Upper lobe of left lung (tissue), 6 donors: ENCODE data around the gene NPSR1. TPM values are rescaled to one million over a fixed set of nuclear protein-coding genes. Genes with fewer than 3 reads are reported as not detected.

ENCODE experiments used
- ATAC-seq, 2 donors: fragments of 200-7000 bp; cut with Tn5 transposase; one replicate each; pipeline ENCODE4 v1.9.1; 2022; ENCODE audit warnings: mild to moderate bottlenecking in 2 of 2, moderate library complexity in 2 of 2; ENCODE audit not compliant: low FRiP score in 2 of 2
- DNase-seq, 2 donors: peaks; one replicate each; pipeline ENCODE4 v3.0.0-alpha.2; 2019 to 2020
- H3K27ac ChIP-seq, 4 donors: fragments of 200-600 bp; sonication (generic); one replicate each; pipeline ENCODE4 v1.5.1; 2016 to 2019
- H3K27me3 ChIP-seq, 4 donors: fragments of 200-600 bp; sonication (generic); one replicate each; pipeline ENCODE4 v1.5.1; 2017 to 2019
- H3K36me3 ChIP-seq, 4 donors: fragments of 200-600 bp; sonication (generic); one replicate each; pipeline ENCODE4 v1.5.1; 2016 to 2019
- H3K4me1 ChIP-seq, 4 donors: fragments of 200-600 bp; sonication (generic); one replicate each; pipeline ENCODE4 v1.5.1; 2018 to 2019
- H3K4me3 ChIP-seq, 4 donors: fragments of 200-600 bp; sonication (generic); one replicate each; pipeline ENCODE4 v1.5.1; 2017 to 2019; ENCODE audit warnings: mild to moderate bottlenecking in 2 of 4, moderate library complexity in 1 of 4
- H3K9me3 ChIP-seq, 4 donors: fragments of 200-600 bp; sonication (generic); one replicate each; pipeline ENCODE4 v1.5.1; 2018 to 2019
- EP300 ChIP-seq, 4 donors: sonication (generic); formaldehyde crosslinking; IDR thresholded peaks; one replicate each; pipeline ENCODE4 v1.5.1; 2017; ENCODE audit warnings: antibody characterized with exemption in 4 of 4, control low read depth in 2 of 4
- POLR2A ChIP-seq, 4 donors: fragments of 450-650 bp; IDR thresholded peaks; one replicate each; pipeline ENCODE4 v1.5.1; 2016 to 2017; ENCODE audit warnings: antibody characterized with exemption in 4 of 4, mild to moderate bottlenecking in 2 of 4
- POLR2AphosphoS5 ChIP-seq, 2 donors: sonication (generic); formaldehyde crosslinking; IDR thresholded peaks; one replicate each; pipeline ENCODE4 v1.5.1; 2017; ENCODE audit warnings: antibody characterized with exemption in 2 of 2
- WGBS, 2 donors: methylation state at CpG; one replicate each; pipeline ENCODE4 v1.1.5; 2017 to 2018; 5-methylcytosine and 5-hydroxymethylcytosine counted together
- small RNA-seq, 4 donors: library from RNA; depleted of rRNA; stranded (forward); fragments of <200 nt; gene quantifications; one replicate each; pipeline ENCODE3, GENCODE V24; 2016
- total RNA-seq, 6 donors: library from RNA; depleted of rRNA in 4 of 6; stranded (reverse); fragments of >200 nt in 4 of 6; gene quantifications; one replicate each; pipeline versions ENCODE4 v1.1.0 to v1.2.1, GENCODE V29; 2016 to 2021
- TF ChIP-seq, protein P1 (sequence below), 6 experiments: fragments of 450-650 bp in 4 of 6; fragments of 200-600 bp in 2 of 6; sonication (generic) in 2 of 6; IDR thresholded peaks; one replicate each; pipeline ENCODE4 v1.5.1; 2016 to 2019; ENCODE audit warnings: antibody characterized with exemption in 6 of 6
- donor health status: DM: no; HTN: no; CAD: no; lungs with moderate emphysema.
- donor health status: DM: no; HTN: yes; CAD: no; lungs with severe emphysema.

Gene NPSR1
- total RNA-seq, 6 donors from 2014 or later, result not detected

GRCh38 chr7:34886856-34887255 is 228.8 kb downstream of the NPSR1 start:
- Histone ChIP-seq H3K4me1 (no peaks in the 10 kb centered on the region), H3K36me3 (no peaks in the 10 kb centered on the region), H3K4me3 (no peak overlapping the region), H3K9me3 (peaks cover 6 to 15% (median 10%) of the 10 kb centered on the region in 4 donors), H3K27me3 (no peaks in the 10 kb centered on the region), H3K27ac (no peak overlapping the region)
- DNase-seq (no peak), ATAC-seq (no peak)
- TF ChIP-seq POLR2A (IDR thresholded peaks at IDR 0.05), result no peak
- TF ChIP-seq EP300 (IDR thresholded peaks at IDR 0.05), result no peak
- TF ChIP-seq, protein P1, sequence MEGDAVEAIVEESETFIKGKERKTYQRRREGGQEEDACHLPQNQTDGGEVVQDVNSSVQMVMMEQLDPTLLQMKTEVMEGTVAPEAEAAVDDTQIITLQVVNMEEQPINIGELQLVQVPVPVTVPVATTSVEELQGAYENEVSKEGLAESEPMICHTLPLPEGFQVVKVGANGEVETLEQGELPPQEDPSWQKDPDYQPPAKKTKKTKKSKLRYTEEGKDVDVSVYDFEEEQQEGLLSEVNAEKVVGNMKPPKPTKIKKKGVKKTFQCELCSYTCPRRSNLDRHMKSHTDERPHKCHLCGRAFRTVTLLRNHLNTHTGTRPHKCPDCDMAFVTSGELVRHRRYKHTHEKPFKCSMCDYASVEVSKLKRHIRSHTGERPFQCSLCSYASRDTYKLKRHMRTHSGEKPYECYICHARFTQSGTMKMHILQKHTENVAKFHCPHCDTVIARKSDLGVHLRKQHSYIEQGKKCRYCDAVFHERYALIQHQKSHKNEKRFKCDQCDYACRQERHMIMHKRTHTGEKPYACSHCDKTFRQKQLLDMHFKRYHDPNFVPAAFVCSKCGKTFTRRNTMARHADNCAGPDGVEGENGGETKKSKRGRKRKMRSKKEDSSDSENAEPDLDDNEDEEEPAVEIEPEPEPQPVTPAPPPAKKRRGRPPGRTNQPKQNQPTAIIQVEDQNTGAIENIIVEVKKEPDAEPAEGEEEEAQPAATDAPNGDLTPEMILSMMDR (IDR thresholded peaks at IDR 0.05), result no peak
- TF ChIP-seq POLR2AphosphoS5 (IDR thresholded peaks at IDR 0.05), result no peak

DNA sequence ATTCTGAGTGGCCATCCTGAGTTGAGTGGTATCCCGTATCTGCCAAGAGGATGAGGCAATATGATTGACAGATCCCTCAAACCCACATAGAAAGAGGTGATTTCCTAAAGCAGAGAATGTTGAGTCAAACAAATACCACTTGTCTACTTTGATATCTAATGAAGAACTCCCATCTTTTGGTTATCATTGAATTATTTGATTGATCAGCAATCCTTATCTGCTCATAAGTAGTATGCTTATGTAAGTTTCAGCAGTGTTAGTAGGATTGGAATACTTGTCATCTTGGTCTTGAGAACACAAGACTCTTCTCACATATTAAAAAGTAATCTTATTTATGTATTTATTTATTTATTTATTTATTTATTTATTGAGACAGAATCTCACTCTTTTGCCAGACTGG is 231.9 kb downstream of the NPSR1 start:
- H3K27me3 ChIP-seq, result no peaks in the 10 kb centered on the region
- H3K4me1 ChIP-seq, result no peaks in the 10 kb centered on the region
- TF ChIP-seq EP300 (IDR thresholded peaks at IDR 0.05) (no peak), POLR2A (IDR thresholded peaks at IDR 0.05) (no peak), POLR2AphosphoS5 (IDR thresholded peaks at IDR 0.05) (no peak)
- TF ChIP-seq, protein P1 (IDR thresholded peaks at IDR 0.05), result no peak
- no peak for ATAC-seq
- WGBS, 2 donors, result 76% methylated on average over 1 of the region's 1 CpG
- no peaks in the 10 kb centered on the region for H3K36me3 ChIP-seq
- H3K9me3 ChIP-seq, result peaks cover 0 to 6% (median 3%) of the 10 kb centered on the region in 4 donors
- no peak overlapping the region for H3K27ac ChIP-seq
- no peak overlapping the region for H3K4me3 ChIP-seq
- no peak for DNase-seq

DNA sequence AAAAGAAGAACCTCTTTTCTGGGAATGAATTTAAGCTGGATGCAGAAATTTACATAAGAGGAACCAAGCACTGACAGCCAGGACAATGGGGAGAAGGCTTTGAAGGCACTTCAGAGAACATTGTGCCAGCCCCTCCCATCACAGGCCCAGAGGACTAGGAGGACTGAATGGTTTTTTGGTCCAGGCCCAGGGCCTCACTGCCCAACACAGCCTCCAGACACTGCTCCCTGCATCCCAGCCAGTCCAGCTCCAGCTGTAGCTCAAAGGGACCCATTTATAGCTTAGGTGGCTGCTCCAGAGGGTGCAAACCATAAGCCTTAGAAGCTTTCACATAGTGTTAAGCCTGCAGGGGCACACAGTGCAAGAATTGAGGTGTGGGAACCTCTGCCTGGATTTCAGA is 237.2 kb downstream of the NPSR1 start:
- H3K9me3 ChIP-seq, result peaks cover 0 to 16% (median 9%) of the 10 kb centered on the region in 4 donors
- H3K4me3 ChIP-seq, result no peak overlapping the region
- H3K27ac ChIP-seq, result no peak overlapping the region
- ATAC-seq (no peak), DNase-seq (no peak)
- H3K36me3 ChIP-seq, result no peaks in the 10 kb centered on the region
- no peaks in the 10 kb centered on the region for H3K27me3 ChIP-seq
- H3K4me1 ChIP-seq, result no peaks in the 10 kb centered on the region
- TF ChIP-seq EP300 (IDR thresholded peaks at IDR 0.05) (no peak), POLR2AphosphoS5 (IDR thresholded peaks at IDR 0.05) (no peak), POLR2A (IDR thresholded peaks at IDR 0.05) (no peak)
- TF ChIP-seq, protein P1 (IDR thresholded peaks at IDR 0.05), result no peak

Small RNA genes lying within 50 kb of the gene (small RNA-seq; reads per million reads assigned to genes)
- gene RF00322 (0 reads per million in 4 donors), gene RN7SL132P (0 reads per million in 4 donors)
